ENCODE measurements around the gene TANGO6.

The TANGO6 gene

DNA sequence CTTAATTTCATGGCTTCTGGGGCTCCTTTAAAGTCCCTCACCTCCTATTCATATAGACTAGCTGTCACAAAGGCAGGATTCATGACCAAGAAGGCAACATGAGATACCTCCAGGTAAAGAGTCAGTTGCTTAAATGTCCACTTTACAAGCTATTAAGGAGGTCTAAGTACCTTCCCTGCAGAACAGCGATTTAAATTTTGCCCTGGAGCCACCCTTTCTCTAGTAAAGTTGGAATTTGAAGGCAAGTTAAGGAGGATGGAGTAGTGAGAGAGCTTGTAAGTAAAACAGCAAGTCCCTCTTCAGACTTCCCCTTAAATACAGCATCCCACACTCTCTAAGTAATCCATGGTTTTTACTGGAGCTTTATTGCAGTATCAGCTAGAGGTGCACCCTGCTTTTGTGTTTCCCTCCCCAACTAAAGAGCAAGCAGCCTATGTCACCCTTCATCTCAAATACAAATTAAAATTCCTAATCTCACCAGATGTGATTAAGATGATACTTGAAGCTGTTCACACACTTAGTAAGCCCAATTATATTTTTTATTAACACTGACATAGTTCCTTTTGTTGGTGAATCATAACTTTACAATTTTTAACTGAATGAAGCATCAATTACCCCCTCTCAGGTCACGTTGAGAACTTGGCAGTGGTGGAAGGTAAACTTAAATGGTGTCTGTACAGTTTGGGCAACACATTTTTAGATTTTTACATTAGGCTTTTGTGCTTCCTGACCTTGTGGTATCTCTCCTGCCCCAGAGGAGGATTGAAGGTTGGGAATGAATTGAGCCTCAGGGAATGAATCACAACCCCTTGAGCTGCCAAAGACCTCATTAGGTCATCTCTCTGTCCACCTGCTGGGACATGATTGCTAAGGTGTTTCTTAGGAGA lies 108.9 kb downstream of the TANGO6 start:
- H3K4me1 ChIP-seq: no peaks in the 10 kb centered on the region
- H3K9me3 ChIP-seq: no peaks in the 10 kb centered on the region
- no peak overlapping the region for H3K27ac ChIP-seq
- intact Hi-C loops (cut with DNase I; ENCODE audit: low total_unique reads): no loop called here
- DNase-seq: no peak
- TF ChIP-seq, protein P1, sequence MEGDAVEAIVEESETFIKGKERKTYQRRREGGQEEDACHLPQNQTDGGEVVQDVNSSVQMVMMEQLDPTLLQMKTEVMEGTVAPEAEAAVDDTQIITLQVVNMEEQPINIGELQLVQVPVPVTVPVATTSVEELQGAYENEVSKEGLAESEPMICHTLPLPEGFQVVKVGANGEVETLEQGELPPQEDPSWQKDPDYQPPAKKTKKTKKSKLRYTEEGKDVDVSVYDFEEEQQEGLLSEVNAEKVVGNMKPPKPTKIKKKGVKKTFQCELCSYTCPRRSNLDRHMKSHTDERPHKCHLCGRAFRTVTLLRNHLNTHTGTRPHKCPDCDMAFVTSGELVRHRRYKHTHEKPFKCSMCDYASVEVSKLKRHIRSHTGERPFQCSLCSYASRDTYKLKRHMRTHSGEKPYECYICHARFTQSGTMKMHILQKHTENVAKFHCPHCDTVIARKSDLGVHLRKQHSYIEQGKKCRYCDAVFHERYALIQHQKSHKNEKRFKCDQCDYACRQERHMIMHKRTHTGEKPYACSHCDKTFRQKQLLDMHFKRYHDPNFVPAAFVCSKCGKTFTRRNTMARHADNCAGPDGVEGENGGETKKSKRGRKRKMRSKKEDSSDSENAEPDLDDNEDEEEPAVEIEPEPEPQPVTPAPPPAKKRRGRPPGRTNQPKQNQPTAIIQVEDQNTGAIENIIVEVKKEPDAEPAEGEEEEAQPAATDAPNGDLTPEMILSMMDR (IDR thresholded peaks at IDR 0.05): no peak
- H3K27me3 ChIP-seq: no peaks in the 10 kb centered on the region
- no peak overlapping the region for H3K4me3 ChIP-seq
- no peaks in the 10 kb centered on the region for H3K36me3 ChIP-seq

DNA sequence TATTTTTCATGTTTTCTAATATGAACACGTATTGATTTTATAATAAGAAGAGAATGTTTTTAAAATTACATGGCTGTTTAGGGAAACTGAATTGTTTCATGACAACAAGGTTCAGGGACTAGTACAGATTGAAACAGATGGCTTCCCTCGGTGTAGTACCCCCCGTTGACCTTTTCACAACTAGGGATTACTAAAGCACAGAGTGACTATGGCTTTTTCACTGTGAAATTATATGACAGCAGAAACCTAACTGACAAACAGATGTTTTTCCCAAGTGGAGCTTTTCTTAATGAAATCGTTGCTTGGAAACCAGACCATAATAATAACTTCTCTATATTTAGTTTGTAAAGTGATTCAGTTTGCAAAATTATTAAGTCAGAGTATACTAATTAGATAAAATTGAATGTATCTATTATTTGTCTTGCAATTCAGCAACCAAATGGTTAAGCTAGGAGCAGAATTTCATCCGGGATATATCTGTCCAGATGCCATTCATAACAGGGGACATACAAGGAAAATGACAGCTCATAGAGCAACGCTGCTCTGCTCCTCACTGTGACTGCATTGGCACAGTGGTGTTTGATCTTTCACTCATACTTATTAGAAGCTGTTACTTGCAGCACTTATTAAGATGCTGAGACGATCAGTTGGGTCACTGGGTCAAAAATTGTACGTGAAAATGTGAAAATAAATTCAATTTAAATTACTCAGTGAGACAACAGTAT lies 111.7 kb downstream of the TANGO6 start:
- DNase-seq: no peak
- intact Hi-C loops (cut with DNase I; ENCODE audit: low total_unique reads): no loop called here
- H3K27ac ChIP-seq: no peak overlapping the region
- H3K4me1 ChIP-seq: no peaks in the 10 kb centered on the region
- H3K4me3 ChIP-seq: no peak overlapping the region
- no peaks in the 10 kb centered on the region for H3K27me3 ChIP-seq
- H3K36me3 ChIP-seq: no peaks in the 10 kb centered on the region
- TF ChIP-seq, protein P1 (IDR thresholded peaks at IDR 0.05): no peak
- no peaks in the 10 kb centered on the region for H3K9me3 ChIP-seq

- TF ChIP-seq, protein P1 (IDR thresholded peaks at IDR 0.05): no peak
- intact Hi-C loops (cut with DNase I; ENCODE audit: low total_unique reads): no loop called here
- Histone ChIP-seq H3K9me3 (no peaks in the 10 kb centered on the region), H3K36me3 (peaks cover 0 to 5% (median 0%) of the 10 kb centered on the region in 3 donors), H3K27ac (no peak overlapping the region), H3K4me1 (no peaks in the 10 kb centered on the region), H3K27me3 (no peaks in the 10 kb centered on the region), H3K4me3 (no peak overlapping the region)
- no peak for DNase-seq
Measured at GRCh38 chr16:68960910-68961309, 117.6 kb downstream of the TANGO6 start.

- H3K4me1 ChIP-seq: no peaks in the 10 kb centered on the region
- no peaks in the 10 kb centered on the region for H3K9me3 ChIP-seq
- no peak overlapping the region for H3K27ac ChIP-seq
- TF ChIP-seq, protein P1 (IDR thresholded peaks at IDR 0.05): no peak
- intact Hi-C loops (cut with DNase I; ENCODE audit: low total_unique reads): no loop called here
- DNase-seq: no peak
- H3K27me3 ChIP-seq: no peaks in the 10 kb centered on the region
- peaks cover 0 to 5% (median 0%) of the 10 kb centered on the region in 3 donors for H3K36me3 ChIP-seq
- H3K4me3 ChIP-seq: no peak overlapping the region
Measured at GRCh38 chr16:68961778-68962402, 118.6 kb downstream of the TANGO6 start.

- Histone ChIP-seq H3K4me1 (no peaks in the 10 kb centered on the region), H3K27me3 (no peaks in the 10 kb centered on the region), H3K36me3 (peaks cover 6 to 14% (median 7%) of the 10 kb centered on the region in 3 donors), H3K27ac (no peak overlapping the region), H3K9me3 (no peaks in the 10 kb centered on the region), H3K4me3 (no peak overlapping the region)
- intact Hi-C loops (cut with DNase I; ENCODE audit: low total_unique reads): no loop called here
- no peak for DNase-seq
- TF ChIP-seq, protein P1 (IDR thresholded peaks at IDR 0.05): no peak
Measured at GRCh38 chr16:68969338-68969737, 126.0 kb downstream of the TANGO6 start.
